ENCODE data around the gene CD79A.

The CD79A gene

GRCh38 chr19:41918653-41919244 lies 41.7 kb downstream of the CD79A start:
- no peak for DNase-seq (ENCODE audit: low read depth)

GRCh38 chr19:41919948-41920712 lies 43.1 kb downstream of the CD79A start:
- no peak for DNase-seq (ENCODE audit: low read depth)

- DNase-seq (ENCODE audit: low read depth) = no peak
Measured at GRCh38 chr19:41920882-41921576, 44.0 kb downstream of the CD79A start.

GRCh38 chr19:41921577-41922576 lies 44.8 kb downstream of the CD79A start:
- no peak for DNase-seq (ENCODE audit: low read depth)

- DNase-seq (ENCODE audit: low read depth) = no peak
Measured at GRCh38 chr19:41922585-41922984, 45.5 kb downstream of the CD79A start.

GRCh38 chr19:41923045-41923788 lies 46.1 kb downstream of the CD79A start:
- DNase-seq (ENCODE audit: low read depth) = no peak

GRCh38 chr19:41924151-41925145 lies 47.4 kb downstream of the CD79A start:
- no peak for DNase-seq (ENCODE audit: low read depth)

- DNase-seq (ENCODE audit: low read depth) = no peak
Measured at GRCh38 chr19:41925208-41926003, 48.3 kb downstream of the CD79A start.

GRCh38 chr19:41926028-41926762 lies 49.1 kb downstream of the CD79A start:
- DNase-seq (ENCODE audit: low read depth) = no peak

GRCh38 chr19:41926763-41927496 lies 49.9 kb downstream of the CD79A start:
- no peak for DNase-seq (ENCODE audit: low read depth)

GRCh38 chr19:41927497-41928192 lies 50.6 kb downstream of the CD79A start:
- DNase-seq (ENCODE audit: low read depth) = no peak

GRCh38 chr19:41928221-41928683 lies 51.2 kb downstream of the CD79A start, which contains the start of gene ERFL:
Gene ERFL, minus strand, starts transcription at chr19:41928449. Its CDS starts 15,530 bp downstream, at chr19:41912919.
- DNase-seq (ENCODE audit: low read depth) = no peak

- DNase-seq (ENCODE audit: low read depth) = no peak
Measured at GRCh38 chr19:41928754-41929535, 51.9 kb downstream of the CD79A start.

GRCh38 chr19:41929536-41930071 lies 52.5 kb downstream of the CD79A start:
- DNase-seq (ENCODE audit: low read depth) = no peak

- no peak for DNase-seq (ENCODE audit: low read depth)
Measured at GRCh38 chr19:41930322-41930722, 53.2 kb downstream of the CD79A start.

Measured in activated T-helper 9 cell treated with anti-CD3 and anti-CD28 coated beads, Interleukin-2, amount 50 U/mL, for 16 hours (primary cell).